Cardiac fibroblast (primary cell): ENCODE results near the gene KBTBD12.

ENCODE experiments used
- DNase-seq, 2 donors: peaks; one replicate each; pipeline versions ENCODE4 v3.0.0 to v3.0.0-alpha.2; 2010; ENCODE audit warnings: low read depth in 2 of 2
- H3K4me3 ChIP-seq, 2 donors: replicated peaks in 1 of 2; 1 replicate in 1 of 2; 2 replicates in 1 of 2; pipeline ENCODE4 v1.5.1; 2011; ENCODE audit warnings: low read depth in 2 of 2, low read length in 2 of 2, mild to moderate bottlenecking in 2 of 2, moderate library complexity in 1 of 2
- CTCF ChIP-seq: IDR thresholded peaks from one replicate; pipeline ENCODE4 v1.5.1; 2011; ENCODE audit warnings: low read depth, mild to moderate bottlenecking, low read length, inconsistent platforms

The KBTBD12 gene

GRCh38 chr3:127927829-127928604 is 13.0 kb downstream of the KBTBD12 start:
- TF ChIP-seq CTCF = no peak
- H3K4me3 ChIP-seq = no peak overlapping the region
- DNase-seq = no peak

GRCh38 chr3:127929818-127930413 is 14.9 kb downstream of the KBTBD12 start:
- TF ChIP-seq CTCF = no peak
- no peak overlapping the region for H3K4me3 ChIP-seq
- no peak for DNase-seq

- no peak for DNase-seq
- H3K4me3 ChIP-seq = no peak overlapping the region
- TF ChIP-seq CTCF = no peak
These were observed 18.4 kb downstream of the KBTBD12 start for GRCh38 chr3:127933396-127933795.

GRCh38 chr3:127938800-127939199 is 23.8 kb downstream of the KBTBD12 start:
- no peak for DNase-seq
- TF ChIP-seq CTCF = no peak
- no peak overlapping the region for H3K4me3 ChIP-seq

- peak in 1 of 2 donors; percentile 7 for DNase-seq
- no peak for TF ChIP-seq CTCF
- no peak overlapping the region for H3K4me3 ChIP-seq
These were observed 25.1 kb downstream of the KBTBD12 start for GRCh38 chr3:127940116-127940515.

- TF ChIP-seq CTCF = no peak
- no peak overlapping the region for H3K4me3 ChIP-seq
- no peak for DNase-seq
These were observed 27.6 kb downstream of the KBTBD12 start for GRCh38 chr3:127942613-127943012.

- DNase-seq = no peak
- no peak overlapping the region for H3K4me3 ChIP-seq
- TF ChIP-seq CTCF = no peak
These were observed 33.2 kb downstream of the KBTBD12 start for GRCh38 chr3:127948211-127948610.
